ENCODE results near the gene PCDHGA10. TPM values are rescaled to one million over a fixed set of nuclear protein-coding genes. Genes with fewer than 3 reads are reported as not detected.

The PCDHGA10 gene
- total RNA-seq, 6 experiments from 2014 or later, result 1.5 to 4.6 (median 2.8) TPM

- WGBS (ENCODE audit: insufficient coverage, low coverage, low lambda C conversion rate, missing lambda C conversion rate), result 97% methylated on average over 3 of the region's 3 CpGs
- Histone ChIP-seq H3K4me1 (no peaks in the 10 kb centered on the region), H3K9me3 (no peaks in the 10 kb centered on the region), H3K4me3 (no peak overlapping the region), H3K27ac (no peak overlapping the region), H3K27me3 (no peaks in the 10 kb centered on the region), H3K36me3 (no peaks in the 10 kb centered on the region)
- no peak for ATAC-seq
- intact Hi-C loops (cut with DNase I), result no loop called here
- DNase-seq, result no peak
- TF ChIP-seq POLR2A (IDR thresholded peaks at IDR 0.05), result no peak
- TF ChIP-seq CTCF (IDR thresholded peaks at IDR 0.05), result no peak
These were observed 52.6 kb downstream of the PCDHGA10 start for GRCh38 chr5:141465351-141465750.

Other genes with a start within 250 kb of the PCDHGA10 start
- under 1 TPM; 0.07 to 0.31 (median 0.13) TPM for gene PCDHB7, start 240.3 kb upstream of the PCDHGA10 start, total RNA-seq
- gene PCDHB8, start 235.2 kb upstream of the PCDHGA10 start, total RNA-seq, result under 1 TPM in 4 of 6 experiments, not detected in 2; 0.12 to 0.49 (median 0.19) TPM
- under 1 TPM; 0.17 to 0.51 (median 0.34) TPM for gene PCDHB16, start 230.6 kb upstream of the PCDHGA10 start, total RNA-seq
- under 1 TPM in 5 of 6 experiments, not detected in 1; 0.07 to 0.51 (median 0.21) TPM for gene PCDHB9, start 225.8 kb upstream of the PCDHGA10 start, total RNA-seq
- gene PCDHB10, start 220.6 kb upstream of the PCDHGA10 start, total RNA-seq, result under 1 TPM in 5 of 6 experiments, not detected in 1; 0.09 to 0.23 (median 0.12) TPM
- under 1 TPM in 5 of 6 experiments, not detected in 1; 0.06 to 0.44 (median 0.19) TPM for gene PCDHB11, start 213.4 kb upstream of the PCDHGA10 start, total RNA-seq
- 1 to 10 TPM in 1 of 6 experiments, under 1 TPM in 4, not detected in 1; 0.27 to 1.1 (median 0.33) TPM for gene PCDHB12, start 204.3 kb upstream of the PCDHGA10 start, total RNA-seq
- gene PCDHB13, start 199.1 kb upstream of the PCDHGA10 start, total RNA-seq, result under 1 TPM; 0.25 to 1.00 (median 0.49) TPM
- 1 to 10 TPM in 1 of 6 experiments, under 1 TPM in 5; 0.44 to 1.0 (median 0.86) TPM for gene PCDHB14, start 189.6 kb upstream of the PCDHGA10 start, total RNA-seq
- gene PCDHB15, start 167.6 kb upstream of the PCDHGA10 start, total RNA-seq, result under 1 TPM; 0.37 to 0.83 (median 0.63) TPM
- gene SLC25A2, start 108.9 kb upstream of the PCDHGA10 start, total RNA-seq, result under 1 TPM in 1 of 6 experiments, not detected in 5; 0.31 TPM
- gene TAF7, start 92.2 kb upstream of the PCDHGA10 start, total RNA-seq, result 10 to 100 TPM; 17.7 to 37.9 (median 22.3) TPM
- under 1 TPM in 5 of 6 experiments, not detected in 1; 0.04 to 0.18 (median 0.12) TPM for gene PCDHGA1, start 82.5 kb upstream of the PCDHGA10 start, total RNA-seq
- under 1 TPM; 0.49 to 0.88 (median 0.57) TPM for gene PCDHGA2, start 74.2 kb upstream of the PCDHGA10 start, total RNA-seq
- 1 to 10 TPM in 2 of 6 experiments, under 1 TPM in 4; 0.51 to 1.8 (median 0.76) TPM for gene PCDHGA3, start 69.2 kb upstream of the PCDHGA10 start, total RNA-seq
- 1 to 10 TPM in 1 of 6 experiments, under 1 TPM in 5; 0.37 to 1.2 (median 0.52) TPM for gene PCDHGB1, start 62.9 kb upstream of the PCDHGA10 start, total RNA-seq
- 1 to 10 TPM in 2 of 6 experiments, under 1 TPM in 4; 0.39 to 1.8 (median 0.73) TPM for gene PCDHGA4, start 58.0 kb upstream of the PCDHGA10 start, total RNA-seq
- gene PCDHGB2, start 53.0 kb upstream of the PCDHGA10 start, total RNA-seq, result 1 to 10 TPM in 5 of 6 experiments, under 1 TPM in 1; 0.51 to 2.8 (median 1.4) TPM
- 1 to 10 TPM in 1 of 6 experiments, under 1 TPM in 5; 0.32 to 1.2 (median 0.57) TPM for gene PCDHGA5, start 48.8 kb upstream of the PCDHGA10 start, total RNA-seq
- gene PCDHGB3, start 42.7 kb upstream of the PCDHGA10 start, total RNA-seq, result 1 to 10 TPM in 3 of 6 experiments, under 1 TPM in 3; 0.56 to 1.8 (median 1.2) TPM
- gene PCDHGA6, start 39.1 kb upstream of the PCDHGA10 start, total RNA-seq, result 1 to 10 TPM in 3 of 6 experiments, under 1 TPM in 3; 0.56 to 1.3 (median 0.89) TPM
- under 1 TPM; 0.37 to 0.99 (median 0.76) TPM for gene PCDHGA7, start 30.2 kb upstream of the PCDHGA10 start, total RNA-seq
- gene PCDHGB4, start 25.3 kb upstream of the PCDHGA10 start, total RNA-seq, result 1 to 10 TPM; 1.6 to 5.5 (median 2.4) TPM
- gene PCDHGA8, start 20.4 kb upstream of the PCDHGA10 start, total RNA-seq, result under 1 TPM; 0.27 to 0.88 (median 0.50) TPM
- gene PCDHGB5, start 15.0 kb upstream of the PCDHGA10 start, total RNA-seq, result 1 to 10 TPM; 3.0 to 6.8 (median 4.0) TPM
- 1 to 10 TPM; 1.0 to 2.5 (median 1.3) TPM for gene PCDHGA9, start 10.2 kb upstream of the PCDHGA10 start, total RNA-seq
- gene PCDHGB6, start 5.0 kb upstream of the PCDHGA10 start, total RNA-seq, result 1 to 10 TPM; 1.9 to 5.0 (median 2.9) TPM
- gene PCDHGB7, start 4.7 kb downstream of the PCDHGA10 start, total RNA-seq, result 1 to 10 TPM; 1.2 to 3.7 (median 2.7) TPM
- gene PCDHGA11, start 8.1 kb downstream of the PCDHGA10 start, total RNA-seq, result 1 to 10 TPM in 3 of 6 experiments, under 1 TPM in 3; 0.81 to 1.7 (median 1.1) TPM
- gene PCDHGA12, start 17.5 kb downstream of the PCDHGA10 start, total RNA-seq, result 1 to 10 TPM in 4 of 6 experiments, under 1 TPM in 2; 0.73 to 1.6 (median 1.3) TPM
- 10 to 100 TPM in 1 of 6 experiments, 1 to 10 TPM in 5; 6.1 to 10.6 (median 7.6) TPM for gene PCDHGC3, start 63.0 kb downstream of the PCDHGA10 start, total RNA-seq
- gene PCDHGC4, start 72.0 kb downstream of the PCDHGA10 start, total RNA-seq, result 10 to 100 TPM in 1 of 6 experiments, under 1 TPM in 5; 0.20 to 10.7 (median 0.34) TPM
- under 1 TPM; 0.24 to 0.37 (median 0.32) TPM for gene PCDHGC5, start 76.1 kb downstream of the PCDHGA10 start, total RNA-seq
- gene DIAPH1, start 206.0 kb downstream of the PCDHGA10 start, total RNA-seq, result 100 to 1,000 TPM in 4 of 6 experiments, 10 to 100 TPM in 2; 93.7 to 114 (median 107) TPM
- 10 to 100 TPM; 18.2 to 26.5 (median 23.3) TPM for gene HDAC3, start 223.9 kb downstream of the PCDHGA10 start, total RNA-seq
- gene RELL2, start 224.0 kb downstream of the PCDHGA10 start, total RNA-seq, result 1 to 10 TPM in 4 of 6 experiments, under 1 TPM in 2; 0.53 to 2.6 (median 1.2) TPM
- 1 to 10 TPM in 5 of 6 experiments, under 1 TPM in 1; 0.77 to 6.4 (median 3.3) TPM for gene FCHSD1, start 238.4 kb downstream of the PCDHGA10 start, total RNA-seq